Chondrocyte (in vitro differentiated cells): ENCODE results near the gene NUP62. TPM values are rescaled to one million over a fixed set of nuclear protein-coding genes. Genes with fewer than 3 reads are reported as not detected.

Experiments
- DNase-seq: peaks from one replicate; pipeline ENCODE4 v3.0.0; 2021; ENCODE audit warnings: mixed read lengths, low spot score
- H3K27ac Mint-ChIP-seq: one replicate; pipeline ENCODE4 v1.8.0; 2021; ENCODE audit warnings: mild to moderate bottlenecking, moderate library complexity, mixed read lengths; ENCODE audit not compliant: unreplicated experiment
- H3K27me3 Mint-ChIP-seq: 2 replicates; pipeline ENCODE4 v1.8.0; 2021; ENCODE audit warnings: low read depth, mixed read lengths
- H3K36me3 Mint-ChIP-seq: 2 replicates; pipeline ENCODE4 v1.8.0; 2021; ENCODE audit warnings: low read depth, mixed read lengths
- H3K4me1 Mint-ChIP-seq: 2 replicates; pipeline ENCODE4 v1.8.0; 2021; ENCODE audit warnings: low read depth, mild to moderate bottlenecking, mixed read lengths
- H3K4me3 Mint-ChIP-seq: one replicate; pipeline ENCODE4 v1.8.0; 2021; ENCODE audit warnings: mild to moderate bottlenecking, moderate library complexity, mixed read lengths; ENCODE audit not compliant: unreplicated experiment
- H3K9me3 Mint-ChIP-seq: 2 replicates; pipeline ENCODE4 v1.8.0; 2021; ENCODE audit warnings: low read depth, mixed read lengths
- CTCF ChIP-seq: fragments of 200-600 bp; sonication (generic); IDR thresholded peaks from 2 replicates; pipeline ENCODE4 v1.5.0; 2021; ENCODE audit warnings: antibody characterized with exemption, mild to moderate bottlenecking, moderate library complexity
- long read RNA-seq: library from polyadenylated mRNA; stranded (forward); transcript quantifications from one replicate; pipeline ENCODE4 v2.0.0, GENCODE V29; 2021
- total RNA-seq: library from RNA; stranded (reverse); gene quantifications from 3 replicates; pipeline ENCODE4 v1.2.1, GENCODE V29; 2021

Gene NUP62, protein sequence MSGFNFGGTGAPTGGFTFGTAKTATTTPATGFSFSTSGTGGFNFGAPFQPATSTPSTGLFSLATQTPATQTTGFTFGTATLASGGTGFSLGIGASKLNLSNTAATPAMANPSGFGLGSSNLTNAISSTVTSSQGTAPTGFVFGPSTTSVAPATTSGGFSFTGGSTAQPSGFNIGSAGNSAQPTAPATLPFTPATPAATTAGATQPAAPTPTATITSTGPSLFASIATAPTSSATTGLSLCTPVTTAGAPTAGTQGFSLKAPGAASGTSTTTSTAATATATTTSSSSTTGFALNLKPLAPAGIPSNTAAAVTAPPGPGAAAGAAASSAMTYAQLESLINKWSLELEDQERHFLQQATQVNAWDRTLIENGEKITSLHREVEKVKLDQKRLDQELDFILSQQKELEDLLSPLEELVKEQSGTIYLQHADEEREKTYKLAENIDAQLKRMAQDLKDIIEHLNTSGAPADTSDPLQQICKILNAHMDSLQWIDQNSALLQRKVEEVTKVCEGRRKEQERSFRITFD
- total RNA-seq = 41.0 to 50.5 TPM (median 44.7 TPM) in 3 replicates
- long read RNA-seq, transcript NUP62-201 (3 exons, 2,870 nt) = minor isoform, 17 of 90 reads
- long read RNA-seq, transcript NUP62-211 (3 exons, 2,053 nt) = minor isoform, 14 of 90 reads
- long read RNA-seq, transcript NUP62-216 (3 exons, 562 nt) = minor isoform, 6 of 90 reads
- long read RNA-seq, transcript NUP62-202 (2 exons, 3,479 nt) = major isoform, 21 of 90 reads
- long read RNA-seq, partial matches to known transcripts = 0 of 90 reads
- long read RNA-seq, other reads (novel, unspliced or antisense) = 31 of 90 reads

- peak within 1 kb of the TSS; percentile 81 for H3K4me3 Mint-ChIP-seq
- no peak for TF ChIP-seq CTCF
- peak; percentile 95 for DNase-seq
- no peaks in the 10 kb centered on the region for H3K27me3 Mint-ChIP-seq
- H3K9me3 Mint-ChIP-seq = no peaks in the 10 kb centered on the region
- H3K4me1 Mint-ChIP-seq = peaks cover 47% of the 10 kb centered on the region
- H3K36me3 Mint-ChIP-seq = peaks cover 18% of the 10 kb centered on the region
- peak within 1 kb of the TSS; percentile 99 for H3K27ac Mint-ChIP-seq
Measured at GRCh38 chr19:49929121-49929610, at the start of gene NUP62, which contains the start of gene ATF5. NUP62 (minus strand) TSS chr19:49929504; CDS start chr19:49909807, 19,697 bp downstream. ATF5 (plus strand) TSS chr19:49929205; CDS start chr19:49930851, 1,646 bp downstream.

GRCh38 chr19:49978324-49978723 is 49.0 kb upstream of the NUP62 start:
- H3K4me1 Mint-ChIP-seq = no peaks in the 10 kb centered on the region
- no peaks in the 10 kb centered on the region for H3K9me3 Mint-ChIP-seq
- peaks cover 8% of the 10 kb centered on the region for H3K36me3 Mint-ChIP-seq
- no peak overlapping the region for H3K4me3 Mint-ChIP-seq
- no peak for TF ChIP-seq CTCF
- H3K27ac Mint-ChIP-seq = no peak overlapping the region
- DNase-seq = no peak
- H3K27me3 Mint-ChIP-seq = peaks cover 6% of the 10 kb centered on the region

- no peak for DNase-seq
- Mint-ChIP-seq H3K4me1 (no peaks in the 10 kb centered on the region), H3K9me3 (no peaks in the 10 kb centered on the region), H3K36me3 (peaks cover 8% of the 10 kb centered on the region), H3K4me3 (no peak overlapping the region), H3K27ac (no peak overlapping the region), H3K27me3 (peaks cover 9% of the 10 kb centered on the region)
- no peak for TF ChIP-seq CTCF
Measured at GRCh38 chr19:49977881-49978280, 48.6 kb upstream of the NUP62 start.

DNA sequence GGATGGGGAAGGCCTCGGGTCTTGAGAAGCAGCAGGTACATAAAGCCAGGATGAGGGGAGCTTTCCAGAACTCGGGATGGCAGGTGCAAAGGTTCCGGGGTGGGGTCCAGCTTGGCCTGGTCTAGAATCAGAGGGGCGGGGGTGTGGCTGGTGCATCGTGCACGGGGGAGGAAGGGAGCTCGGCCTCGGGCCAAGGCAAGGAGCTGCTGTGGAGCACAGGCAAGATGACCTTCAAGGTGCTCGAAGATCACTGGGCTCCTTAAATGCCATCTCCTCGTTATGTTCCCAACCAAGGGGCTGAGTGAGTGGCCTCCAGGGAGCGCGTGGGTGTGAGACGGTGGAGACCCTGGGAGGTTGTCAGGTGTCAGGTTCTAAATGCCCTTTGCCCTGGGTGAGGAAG is 47.8 kb upstream of the NUP62 start:
- no peak for TF ChIP-seq CTCF
- peaks cover 11% of the 10 kb centered on the region for H3K27me3 Mint-ChIP-seq
- no peak overlapping the region for H3K4me3 Mint-ChIP-seq
- peaks cover 7% of the 10 kb centered on the region for H3K36me3 Mint-ChIP-seq
- no peaks in the 10 kb centered on the region for H3K4me1 Mint-ChIP-seq
- DNase-seq = no peak
- no peaks in the 10 kb centered on the region for H3K9me3 Mint-ChIP-seq
- H3K27ac Mint-ChIP-seq = no peak overlapping the region

- Mint-ChIP-seq H3K27me3 (peaks cover 11% of the 10 kb centered on the region), H3K4me3 (no peak overlapping the region), H3K36me3 (peaks cover 6% of the 10 kb centered on the region), H3K9me3 (no peaks in the 10 kb centered on the region), H3K4me1 (no peaks in the 10 kb centered on the region), H3K27ac (no peak overlapping the region)
- TF ChIP-seq CTCF = no peak
- no peak for DNase-seq
Measured at GRCh38 chr19:49976496-49976895, 47.2 kb upstream of the NUP62 start.
